ENCODE data around the gene TPSB2.
"Not testable (repeated sequence)": the region's sequence is repeated elsewhere in the genome, so short reads cannot be mapped to it uniquely, and the experiment has no call there.

DNA sequence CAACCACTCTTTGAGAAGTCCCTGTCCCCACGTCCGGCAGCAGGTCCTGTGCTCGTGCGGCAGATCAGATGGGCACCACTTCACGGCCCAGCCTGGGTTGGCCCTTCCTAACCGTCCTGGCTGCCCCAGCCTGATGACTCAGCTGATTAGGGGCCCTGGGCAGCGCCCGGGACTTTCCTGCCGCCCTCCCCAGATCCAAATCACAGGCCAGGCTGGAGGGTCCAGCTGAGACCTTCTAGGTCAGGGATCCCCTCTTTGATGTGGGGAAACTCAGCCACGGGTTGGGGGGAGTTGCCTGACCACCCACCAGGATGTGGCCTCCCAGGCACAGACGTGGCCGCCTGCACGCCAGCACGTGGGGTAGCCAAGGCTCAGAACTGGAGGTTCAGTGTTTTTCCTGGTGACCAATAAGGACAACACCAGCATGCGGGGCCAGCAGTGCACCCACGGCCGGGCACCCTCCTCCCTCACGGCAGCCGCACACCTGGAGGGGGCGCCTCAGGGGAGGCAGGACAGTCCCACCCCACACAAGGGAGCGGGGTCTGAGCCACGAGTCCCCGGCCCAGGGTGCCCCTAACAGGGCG lies 4.2 kb downstream of the TPSB2 start:
- TF ChIP-seq EZH2phosphoT487 (IDR thresholded peaks at IDR 0.05; ENCODE audit: low read length); CTCF (IDR thresholded peaks at IDR 0.05; ENCODE audit: low read length); EZH2 (optimal IDR thresholded peaks at IDR 0.05; ENCODE audit: low read depth, low read length): not testable (repeated sequence)
